K562 (cell line): Measurements from ENCODE around the gene TMEM53. TPM values are rescaled to one million over a fixed set of nuclear protein-coding genes. Genes with fewer than 3 reads are reported as not detected.

Source experiments
- ATAC-seq: fragments of 200-7000 bp; cut with Tn5 transposase; 3 replicates; pipeline ENCODE4 v1.9.1; 2020; ENCODE audit warnings: moderate library complexity
- BruUV-seq: library from RNA; stranded (reverse); fragments of 400-500 nt; replicated peaks from 2 replicates; lab custom pipeline; 2021; lab: Mats Ljungman, UMichigan
- CTCF ChIA-PET: fragments of 300-600 bp; formaldehyde crosslinking; extraction: SDS; loops from one replicate; lab custom pipeline; 2021; ENCODE audit warnings: low intra/inter-chr PET ratio; lab: Yijun Ruan, JAX
- POLR2A ChIA-PET: fragments of 300-600, 350-650 bp; sonication (Branson Sonifier 250); formaldehyde crosslinking; extraction: SDS; loops from one replicate; lab custom pipeline; 2021; ENCODE audit warnings: antibody characterized with exemption, inconsistent platforms; lab: Yijun Ruan, JAX
- DNase-seq, 4 experiments: peaks; one replicate each; pipeline versions ENCODE4 v3.0.0 to v3.0.0-alpha.2; 2011 to 2018; ENCODE audit warnings: low spot score in 3 of 4, mixed read lengths in 3 of 4; ENCODE audit errors: extremely low read depth in 1 of 4
- FAIRE-seq: peaks from 2 replicates; lab custom pipeline; 2011; peaks lifted over from hg19 to GRCh38; lab: Jason Lieb, UNC
- H2AFZ ChIP-seq: 2 replicates; pipeline ENCODE4 v1.6.0; 2011; ENCODE audit warnings: low read depth, low read length, control low read depth, inconsistent platforms
- H3K27ac ChIP-seq: fragments of 200-600 bp; 3 replicates; pipeline ENCODE4 v1.8.0; 2011; ENCODE audit warnings: low read depth, mild to moderate bottlenecking, control low read depth, inconsistent platforms, low read length, moderate library complexity, mixed read lengths; ENCODE audit errors: extremely low read depth
- H3K27me3 ChIP-seq, 2 experiments: fragments of 300-600 bp in 1 of 2; 2 replicates in 1 of 2; 3 replicates in 1 of 2; pipeline versions ENCODE4 v1.6.0 to v1.8.0; 2011; ENCODE audit warnings: inconsistent platforms in 2 of 2, low read length in 2 of 2, mild to moderate bottlenecking in 1 of 2, mixed read lengths in 1 of 2, moderate library complexity in 1 of 2; ENCODE audit not compliant: control insufficient read depth in 2 of 2, insufficient read depth in 2 of 2
- H3K36me3 ChIP-seq: fragments of 300-600 bp; 3 replicates; pipeline ENCODE4 v1.8.0; 2011; ENCODE audit warnings: mild to moderate bottlenecking, low read length, inconsistent platforms; ENCODE audit not compliant: control insufficient read depth, insufficient read depth
- H3K4me1 ChIP-seq, 2 experiments: fragments of 200-600 bp in 1 of 2; replicated peaks in 1 of 2; 2 replicates in 1 of 2; 3 replicates in 1 of 2; pipeline versions ENCODE4 v1.5.1 to v1.8.0; 2011; ENCODE audit warnings: inconsistent platforms in 2 of 2, low read length in 2 of 2, mild to moderate bottlenecking in 1 of 2, mixed read lengths in 1 of 2, moderate library complexity in 1 of 2; ENCODE audit not compliant: control insufficient read depth in 2 of 2, insufficient read depth in 2 of 2
- H3K4me2 ChIP-seq: 2 replicates; pipeline ENCODE4 v1.6.1; 2011; ENCODE audit warnings: low read length, control low read depth, inconsistent platforms, mixed read lengths; ENCODE audit not compliant: insufficient read depth
- H3K4me3 ChIP-seq: fragments of 200-600 bp; sonication (generic), shearing (Covaris generic); 2 replicates; pipeline ENCODE4 v1.5.1; 2016; ENCODE audit warnings: control low read depth, inconsistent platforms
- H3K79me2 ChIP-seq: fragments of 200-600 bp; 3 replicates; pipeline ENCODE4 v1.8.0; 2011; ENCODE audit warnings: low read length, inconsistent platforms; ENCODE audit not compliant: control insufficient read depth, insufficient read depth
- H3K9ac ChIP-seq, 2 experiments: 2 replicates each; pipeline versions ENCODE4 v1.6.0 to v1.6.1; 2011; ENCODE audit warnings: low read depth in 2 of 2, low read length in 2 of 2, control low read depth in 1 of 2, inconsistent platforms in 1 of 2, mild to moderate bottlenecking in 1 of 2, mixed read lengths in 1 of 2; ENCODE audit not compliant: insufficient read depth in 1 of 2
- H3K9me1 ChIP-seq: one replicate; pipeline ENCODE4 v1.6.0; 2011; ENCODE audit warnings: inconsistent platforms, mild to moderate bottlenecking, low read length, moderate library complexity; ENCODE audit not compliant: control insufficient read depth, insufficient read depth
- H3K9me3 ChIP-seq: replicated peaks from 2 replicates; pipeline ENCODE4 v1.5.1; 2011; ENCODE audit warnings: low read depth, low read length, inconsistent platforms; ENCODE audit not compliant: control insufficient read depth, insufficient read depth
- H4K20me1 ChIP-seq: replicated peaks from 2 replicates; pipeline ENCODE4 v1.6.1; 2011; ENCODE audit warnings: low read length, inconsistent platforms, mixed read lengths; ENCODE audit not compliant: control insufficient read depth, insufficient read depth
- CCAR2 ChIP-seq: fragments of 200-400 bp; formaldehyde crosslinking; IDR thresholded peaks from 2 replicates; pipeline ENCODE4 v1.6.1; 2017; ENCODE audit warnings: mild to moderate bottlenecking, low read depth, low read length
- CTCF ChIP-seq, 3 experiments: IDR thresholded peaks in 2 of 3; conservative IDR thresholded peaks in 1 of 3; 2 replicates each; pipeline ENCODE4 v1.5.1; 2011 to 2012; ENCODE audit warnings: low read length in 3 of 3, mild to moderate bottlenecking in 3 of 3, control low read depth in 2 of 3, improper control_type of control experiment in 1 of 3, inconsistent platforms in 1 of 3, low read depth in 1 of 3, mixed read lengths in 1 of 3, moderate library complexity in 1 of 3; ENCODE audit not compliant: insufficient read depth in 2 of 3
- E2F3 ChIP-seq: fragments of 250-450 bp; sonication (Bioruptor Pico); IDR thresholded peaks from 2 replicates; pipeline ENCODE4 v1.4.0; 2020; ENCODE audit warnings: mild to moderate bottlenecking
- JUNB ChIP-seq: fragments of 450-650 bp; formaldehyde crosslinking; conservative IDR thresholded peaks from 2 replicates; pipeline ENCODE4 v1.4.0; 2020; ENCODE audit warnings: mild to moderate bottlenecking
- L3MBTL2 ChIP-seq: fragments of 450-650 bp; IDR thresholded peaks from 2 replicates; pipeline ENCODE4 v1.6.1; 2016; ENCODE audit warnings: mild to moderate bottlenecking, moderate library complexity
- MCM2 ChIP-seq: fragments of 450-650 bp; IDR thresholded peaks from 2 replicates; pipeline ENCODE4 v1.6.1; 2017; ENCODE audit warnings: low read depth, mild to moderate bottlenecking
- NEUROD1 ChIP-seq: fragments of 150-350 bp; IDR thresholded peaks from 2 replicates; pipeline ENCODE4 v1.6.1; 2014; ENCODE audit warnings: borderline replicate concordance, low read length, low read depth; ENCODE audit not compliant: partially characterized antibody
- RAD21 ChIP-seq, 2 experiments: fragments of 250-450 bp in 1 of 2; fragments of 450-650 bp in 1 of 2; sonication (Bioruptor Pico) in 1 of 2; formaldehyde crosslinking in 1 of 2; IDR thresholded peaks in 1 of 2; conservative IDR thresholded peaks in 1 of 2; 2 replicates each; pipeline versions ENCODE4 v1.4.0 to v1.8.0; 2020 to 2022; ENCODE audit warnings: mild to moderate bottlenecking in 2 of 2, moderate library complexity in 1 of 2
- RB1 ChIP-seq: fragments of 450-650 bp; IDR thresholded peaks from 2 replicates; pipeline ENCODE4 v1.6.1; 2017; ENCODE audit warnings: low read depth, mild to moderate bottlenecking
- RBM25 ChIP-seq: fragments of 200-400 bp; formaldehyde crosslinking; IDR thresholded peaks from 2 replicates; pipeline ENCODE4 v1.6.1; 2018; ENCODE audit warnings: low read length, low read depth, moderate library complexity; ENCODE audit not compliant: severe bottlenecking
- RCOR1 ChIP-seq, 2 experiments: IDR thresholded peaks; 2 replicates each; pipeline ENCODE4 v1.6.1; 2012; ENCODE audit warnings: low read depth in 2 of 2, low read length in 2 of 2, borderline replicate concordance in 1 of 2, improper control_type of control experiment in 1 of 2
- RUNX1 ChIP-seq: sonication (generic); IDR thresholded peaks from 2 replicates; pipeline ENCODE4 v1.6.1; 2016; ENCODE audit warnings: antibody characterized with exemption, low read depth
- SMC3 ChIP-seq: conservative IDR thresholded peaks from 2 replicates; pipeline ENCODE4 v1.6.1; 2011; ENCODE audit warnings: low read depth, low read length, improper control_type of control experiment; ENCODE audit not compliant: insufficient read depth
- ZBTB7A ChIP-seq: IDR thresholded peaks from 2 replicates; pipeline ENCODE4 v1.6.1; 2011; ENCODE audit warnings: low read depth, mild to moderate bottlenecking, low read length, moderate library complexity, borderline replicate concordance; ENCODE audit not compliant: control insufficient read depth
- ZFX ChIP-seq: sonication (generic); formaldehyde crosslinking; IDR thresholded peaks from 2 replicates; pipeline ENCODE4 v1.8.0; 2022; ENCODE audit warnings: mild to moderate bottlenecking, missing genetic modification reagents, moderate library complexity
- ZHX1 ChIP-seq: fragments of 150-350 bp; conservative IDR thresholded peaks from 2 replicates; pipeline ENCODE4 v1.6.1; 2014; ENCODE audit warnings: low read length
- ZNF23 ChIP-seq: fragments of 250-450 bp; sonication (Bioruptor Pico); IDR thresholded peaks from 2 replicates; pipeline ENCODE4 v1.4.0; 2020; ENCODE audit warnings: mild to moderate bottlenecking
- ZNF551 ChIP-seq: fragments of 250-450 bp; sonication (Bioruptor Pico); IDR thresholded peaks from 2 replicates; pipeline ENCODE4 v1.5.0; 2021; ENCODE audit warnings: mild to moderate bottlenecking, moderate library complexity
- WGBS: fragments of 100-300 bp; shearing (Covaris generic); methylation state at CpG from one replicate; pipeline ENCODE4 v1.1.6; 2016; ENCODE audit warnings: low coverage, mixed read lengths; ENCODE audit not compliant: insufficient coverage; ENCODE audit errors: missing lambda C conversion rate; 5-methylcytosine and 5-hydroxymethylcytosine counted together
- in situ Hi-C: fragments of 300-500 bp; cut with MboI; formaldehyde crosslinking; loops from 4 replicates; pipeline ENCODE4 v1.15.0; 2018; ENCODE audit warnings: inconsistent platforms, mixed read lengths
- intact Hi-C: fragments of 100-400 bp; cut with micrococcal nuclease; formaldehyde crosslinking; loops from 2 replicates; pipeline ENCODE4 v1.14.2; 2022
- polyA plus RNA-seq, 8 experiments: library from polyadenylated mRNA; depleted of rRNA in 4 of 8; stranded (reverse) in 5 of 8; unstranded in 3 of 8; fragments of >200 nt; fragmentation: Nextera tagmentation in 2 of 8; fragmentation: Illumina TruSeq in 1 of 8; extraction: Ambion mirVana in 2 of 8; extraction: Trizol in 1 of 8; gene quantifications; 2 replicates each; pipeline versions ENCODE4 v1.2.1 to v1.2.3, GENCODE V29; 2011 to 2014; ENCODE audit warnings: inconsistent platforms in 1 of 8, missing spikeins in 1 of 8
- total RNA-seq, 7 experiments: library from RNA; depleted of rRNA in 6 of 7; stranded (reverse); fragments of >200 nt in 6 of 7; fragmentation: Illumina TruSeq in 2 of 7; extraction: Trizol in 2 of 7; gene quantifications; 2 replicates each; pipeline versions ENCODE4 v1.2.1 to v1.2.3, GENCODE V29; 2011 to 2021; ENCODE audit warnings: low replicate concordance in 1 of 7

Gene TMEM53
- total and polyA plus RNA-seq, 9 of the 15 experiments (the other 6 are each of a cell fraction or from before 2014, with no cell fraction given): 0.23 to 3.7 (median 2.0) TPM

GRCh38 chr1:44609412-44609767, 64.9 kb downstream of the TMEM53 start:
- Histone ChIP-seq H3K27ac (no peak overlapping the region), H3K9me3 (no peaks in the 10 kb centered on the region), H3K36me3 (no peaks in the 10 kb centered on the region), H3K79me2 (no peaks in the 10 kb centered on the region), H2AFZ (peak overlapping the region; percentile 11), H4K20me1 (peaks cover 3% of the 10 kb centered on the region; the same call in 1 of the 2 replicates), H3K4me1 (peaks cover 21 to 26% of the 10 kb centered on the region in 2 experiments), H3K4me3 (no peak overlapping the region), H3K27me3 (peaks cover 0 to 5% of the 10 kb centered on the region in 2 experiments; a peak in 3 of 5 replicates), H3K4me2 (peak overlapping the region; percentile 60), H3K9ac (peak overlapping the region in 1 of 2 experiments; percentile 79; a peak in 2 of 4 replicates), H3K9me1 (peaks cover 5% of the 10 kb centered on the region)
- FAIRE-seq (peak; percentile 76), DNase-seq (peak; percentile 80 to 87 (median 84)), ATAC-seq (peak; percentile 92)
- ChIA-PET POLR2A (interaction anchor here (0.6 to 2.7 kb wide), 10 partner anchors 16 to 493 kb away, joined by 3 to 17 read pairs (median 4); no protein-coding TSS in a partner anchor), CTCF (interaction anchor here (0.8 to 3.2 kb wide), 3 partner anchors 38 to 52 kb away, joined by 3 to 62 read pairs (median 5); no protein-coding TSS in a partner anchor)
- intact Hi-C loops: loop anchor here (1.0 kb wide), 1 partner anchor 44 kb away; no protein-coding TSS in a partner anchor
- in situ Hi-C loops: loop anchor here (5.0 kb wide), 1 partner anchor 43 kb away; no protein-coding TSS in a partner anchor
- WGBS: 6% methylated on average over 10 of the region's 10 CpGs
- BruUV-seq: no TSS peak
- TF ChIP-seq RB1: 0 out of 2 replicates have a peak, but pooled peaks have one; percentile 10
- no peak for TF ChIP-seq RBM25
- no peak for TF ChIP-seq CCAR2
- no peak for TF ChIP-seq JUNB (CRISPR knock-in tag)
- no peak for TF ChIP-seq E2F3 (CRISPR knock-in tag)
- TF ChIP-seq ZHX1: 0 out of 2 replicates have a peak, but pooled peaks have one; percentile 41
- peak; percentile 89 to 90 (median 90) for TF ChIP-seq CTCF (IDR thresholded peaks at IDR 0.05 in 2 of 3, conservative IDR thresholded peaks at IDR 0.05 in 1 of 3; ENCODE audit: insufficient read depth in 2 of 3, low read depth in 1 of 3, low read length in 3 of 3)
- TF ChIP-seq ZNF23: no peak
- TF ChIP-seq L3MBTL2: peak; percentile 50; the same call in 1 of the 2 replicates
- TF ChIP-seq MCM2: no peak
- TF ChIP-seq RCOR1 (IDR thresholded peaks at IDR 0.05; ENCODE audit: borderline replicate concordance in 1 of 2, low read depth in 2 of 2, low read length in 2 of 2): 0 out of 4 replicates have a peak, but pooled peaks of 1 of the 2 experiments have one; percentile 16
- TF ChIP-seq ZNF551 (CRISPR knock-in tag): no peak
- TF ChIP-seq SMC3: peak; percentile 90
- TF ChIP-seq NEUROD1: peak; percentile 8
- TF ChIP-seq RUNX1: 0 out of 2 replicates have a peak, but pooled peaks have one; percentile 19
- peak; percentile 18; the same call in 1 of the 2 replicates for TF ChIP-seq ZBTB7A
- TF ChIP-seq RAD21 (CRISPR knock-in tag; conservative IDR thresholded peaks at IDR 0.05 in 1 of 2, IDR thresholded peaks at IDR 0.05 in 1 of 2): peak; percentile 87 to 96
- 0 out of 2 replicates have a peak, but pooled peaks have one; percentile 15 for TF ChIP-seq ZFX (CRISPR knock-in tag)
